Measurements from ENCODE around the gene CDO1. TPM values are rescaled to one million over a fixed set of nuclear protein-coding genes. Genes with fewer than 3 reads are reported as not detected.

Gene CDO1
- total and polyA plus RNA-seq, 2 of the 8 experiments (the other 6 are each of a cell fraction or from before 2014, with no cell fraction given), result 26.1 to 29.5 TPM

DNA sequence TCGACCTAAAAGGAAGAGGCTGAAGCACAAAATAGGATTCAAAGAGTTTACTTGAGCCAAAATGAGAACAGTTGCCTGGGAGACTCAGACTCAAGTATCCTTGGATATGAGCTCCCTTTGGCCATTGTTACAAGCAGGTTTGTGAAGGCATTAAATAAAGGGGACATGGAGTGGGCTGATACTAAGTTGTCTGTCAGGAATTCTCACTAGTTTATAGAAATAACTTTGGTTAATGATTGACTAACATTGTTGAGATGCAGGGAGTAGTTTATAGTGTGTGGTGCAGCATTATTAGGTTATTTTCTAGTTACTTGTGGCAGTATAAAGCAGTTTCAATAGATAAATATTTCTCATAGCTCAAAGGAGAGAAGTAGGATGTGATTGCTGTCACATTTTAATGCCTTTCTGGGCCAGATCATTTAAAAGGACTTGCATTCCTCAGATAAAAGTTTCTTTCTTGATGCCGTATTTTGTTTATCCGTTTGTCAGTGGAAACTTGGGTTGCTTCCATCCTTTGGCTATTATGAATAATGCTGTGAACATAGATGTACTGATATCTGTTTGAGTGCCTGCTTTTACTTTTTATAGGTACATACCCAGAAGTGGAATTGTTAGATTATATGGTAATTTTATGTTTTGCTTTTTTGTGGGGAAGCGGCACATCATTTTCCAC is 34.4 kb upstream of the CDO1 start (continued):
- TF ChIP-seq, protein P1, sequence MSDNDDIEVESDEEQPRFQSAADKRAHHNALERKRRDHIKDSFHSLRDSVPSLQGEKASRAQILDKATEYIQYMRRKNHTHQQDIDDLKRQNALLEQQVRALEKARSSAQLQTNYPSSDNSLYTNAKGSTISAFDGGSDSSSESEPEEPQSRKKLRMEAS (IDR thresholded peaks at IDR 0.05), result no peak
- TF ChIP-seq BCL11A (IDR thresholded peaks at IDR 0.05; ENCODE audit: low read depth in 2 of 2, low read length in 2 of 2), result no peak
